ENCODE results near the gene EZR. TPM values are rescaled to one million over a fixed set of nuclear protein-coding genes. Genes with fewer than 3 reads are reported as not detected.
A peak's percentile ranks its signal among the peaks of the same experiment; 100 is the strongest.

EZR gene
- total RNA-seq, 2 donors from 2014 or later = 187 to 207 TPM

- DNase-seq (ENCODE audit: low spot score in 2 of 2) (no peak), ATAC-seq (no peak)
- H3K27ac Mint-ChIP-seq = peak overlapping the region in 1 of 2 donors; percentile 9
- H3K36me3 Mint-ChIP-seq = peaks cover under 1 to 19% of the 10 kb centered on the region in 2 donors
- no peaks in the 10 kb centered on the region for H3K9me3 Mint-ChIP-seq
Measured at GRCh38 chr6:158753811-158754210, 65.4 kb downstream of the EZR start.

- Mint-ChIP-seq H3K27ac (no peak overlapping the region), H3K9me3 (no peaks in the 10 kb centered on the region), H3K36me3 (peaks cover 8 to 19% of the 10 kb centered on the region in 2 donors)
- ATAC-seq = peak; percentile 4 to 24
- DNase-seq (ENCODE audit: low spot score in 2 of 2) = no peak
Measured at GRCh38 chr6:158752613-158753012, 66.6 kb downstream of the EZR start.

- H3K36me3 Mint-ChIP-seq = peaks cover 8 to 19% of the 10 kb centered on the region in 2 donors
- no peak for DNase-seq (ENCODE audit: low spot score in 2 of 2)
- peak overlapping the region in 1 of 2 donors; percentile 72 for H3K27ac Mint-ChIP-seq
- ATAC-seq = no peak
- no peaks in the 10 kb centered on the region for H3K9me3 Mint-ChIP-seq
Measured at GRCh38 chr6:158751921-158752320, 67.2 kb downstream of the EZR start.

- ATAC-seq (peak in 1 of 2 donors; percentile 6), DNase-seq (ENCODE audit: low spot score in 2 of 2) (no peak)
- Mint-ChIP-seq H3K36me3 (peaks cover 8 to 19% of the 10 kb centered on the region in 2 donors), H3K9me3 (no peaks in the 10 kb centered on the region), H3K27ac (peak overlapping the region in 1 of 2 donors; percentile 36)
Measured at GRCh38 chr6:158751224-158751623, 67.9 kb downstream of the EZR start.

- H3K9me3 Mint-ChIP-seq = no peaks in the 10 kb centered on the region
- H3K27ac Mint-ChIP-seq = peak overlapping the region in 1 of 2 donors; percentile 66
- ATAC-seq (no peak), DNase-seq (ENCODE audit: low spot score in 2 of 2) (no peak)
- H3K36me3 Mint-ChIP-seq = peaks cover 23 to 33% of the 10 kb centered on the region in 2 donors
Measured at GRCh38 chr6:158744986-158745430, 74.2 kb downstream of the EZR start.

GRCh38 chr6:158743033-158743651 lies 76.0 kb downstream of the EZR start:
- Mint-ChIP-seq H3K9me3 (peaks cover 4 to 12% of the 10 kb centered on the region in 2 donors), H3K36me3 (peaks cover 34 to 44% of the 10 kb centered on the region in 2 donors), H3K27ac (peak overlapping the region in 1 of 2 donors; percentile 77)
- ATAC-seq (no peak), DNase-seq (ENCODE audit: low spot score in 2 of 2) (no peak)

DNA sequence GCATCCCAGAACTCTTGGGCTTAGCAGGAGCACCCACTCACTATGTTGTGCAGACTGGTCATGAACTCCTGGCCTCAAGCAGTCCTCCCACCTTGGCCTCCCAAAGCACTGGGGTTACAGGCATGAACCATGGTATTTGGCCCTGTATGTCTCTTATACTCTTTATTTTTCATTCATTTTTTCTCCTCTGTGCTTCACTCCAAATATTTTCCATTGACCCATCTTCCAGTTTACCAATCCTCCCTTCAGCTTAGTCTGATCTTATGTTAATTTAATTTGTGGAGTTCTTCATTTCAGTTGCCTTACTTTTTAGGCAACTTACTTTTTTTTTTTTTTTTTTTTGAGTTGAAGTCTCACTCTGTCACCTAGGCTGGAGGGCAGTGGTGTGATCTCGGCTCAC lies 79.5 kb downstream of the EZR start:
- peaks cover 46 to 49% of the 10 kb centered on the region in 2 donors for H3K36me3 Mint-ChIP-seq
- no peak for ATAC-seq
- DNase-seq (ENCODE audit: low spot score in 2 of 2) = no peak
- H3K9me3 Mint-ChIP-seq = peaks cover 6 to 14% of the 10 kb centered on the region in 2 donors
- H3K27ac Mint-ChIP-seq = no peak overlapping the region

DNA sequence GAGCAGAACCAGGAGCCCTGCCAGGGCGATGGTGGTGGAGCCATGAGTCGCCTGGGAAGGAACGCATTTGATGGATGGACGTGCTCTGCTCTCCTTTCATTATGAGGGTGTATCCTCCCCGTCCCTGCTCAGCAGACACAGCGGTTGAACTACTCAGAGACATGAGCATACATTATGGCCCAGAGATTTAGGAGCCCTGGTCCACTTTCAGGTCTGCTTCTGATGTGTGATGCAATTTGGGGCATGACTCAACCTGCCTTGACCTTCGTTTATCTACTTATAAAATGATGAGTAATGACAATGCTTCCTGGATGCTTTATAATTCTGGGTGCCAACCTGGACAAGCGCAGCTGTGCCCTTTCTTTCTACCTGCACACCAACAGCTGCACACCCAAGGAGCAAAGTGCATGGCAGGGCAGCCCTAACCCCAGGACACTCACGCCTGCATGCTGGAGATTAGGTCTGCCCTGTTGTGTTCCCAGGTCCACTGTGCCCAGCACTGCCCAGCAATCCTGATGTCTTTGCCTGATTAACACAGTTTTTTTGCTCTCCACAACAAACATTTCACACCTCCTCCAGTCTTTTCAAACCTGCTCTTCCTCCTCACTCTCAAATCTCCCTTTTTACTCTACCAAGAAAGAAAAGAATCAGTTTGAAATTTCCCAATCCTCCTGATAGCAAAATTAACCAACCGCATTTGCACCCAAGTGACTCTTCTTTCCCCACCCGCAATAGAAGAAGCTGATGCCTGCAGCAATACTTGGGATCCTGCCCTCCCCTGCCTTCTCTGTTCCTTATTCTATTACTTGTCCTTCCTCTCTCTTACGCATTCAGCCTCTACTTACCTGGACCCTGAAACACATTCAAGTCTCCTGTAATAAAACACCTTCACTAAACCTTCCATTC lies 81.2 kb downstream of the EZR start:
- Mint-ChIP-seq H3K27ac (peak overlapping the region; percentile 31), H3K9me3 (peaks cover 6 to 14% of the 10 kb centered on the region in 2 donors), H3K36me3 (peaks cover 44 to 60% of the 10 kb centered on the region in 2 donors)
- DNase-seq (ENCODE audit: low spot score in 2 of 2) (no peak), ATAC-seq (peak; percentile 28 to 75)

GRCh38 chr6:158737082-158737709 lies 82.0 kb downstream of the EZR start:
- Mint-ChIP-seq H3K36me3 (peaks cover 46 to 68% of the 10 kb centered on the region in 2 donors), H3K27ac (no peak overlapping the region), H3K9me3 (peaks cover 10 to 14% of the 10 kb centered on the region in 2 donors)
- no peak for DNase-seq (ENCODE audit: low spot score in 2 of 2)
- ATAC-seq = no peak

- H3K36me3 Mint-ChIP-seq = peaks cover 54 to 76% of the 10 kb centered on the region in 2 donors
- DNase-seq (ENCODE audit: low spot score in 2 of 2) (no peak), ATAC-seq (no peak)
- H3K9me3 Mint-ChIP-seq = peaks cover 13 to 14% of the 10 kb centered on the region in 2 donors
- peak overlapping the region in 1 of 2 donors; percentile 21 for H3K27ac Mint-ChIP-seq
Measured at GRCh38 chr6:158735009-158735408, 84.2 kb downstream of the EZR start.

DNA sequence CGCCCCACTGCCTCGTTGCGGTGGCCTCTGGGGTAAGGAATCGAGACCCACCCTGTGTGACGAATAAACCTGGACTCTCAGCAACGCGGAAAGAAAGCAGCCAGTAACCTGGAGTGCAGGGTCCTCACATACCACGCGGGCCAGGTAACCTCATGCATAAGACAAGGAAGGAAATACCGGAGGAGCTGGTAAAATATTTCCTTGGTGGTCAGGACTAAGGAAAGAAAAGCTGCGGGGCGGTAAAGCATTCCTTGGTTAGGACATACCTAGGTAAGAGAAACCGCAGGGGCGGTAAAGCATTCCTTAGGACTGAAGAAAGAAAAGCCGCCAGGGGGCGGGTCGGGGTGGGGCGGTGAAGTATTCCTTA lies 88.6 kb downstream of the EZR start:
- no peak for ATAC-seq
- DNase-seq (ENCODE audit: low spot score in 2 of 2) = no peak
- Mint-ChIP-seq H3K9me3 (peaks cover 0 to 7% of the 10 kb centered on the region in 2 donors), H3K27ac (no peak overlapping the region), H3K36me3 (peaks cover 52 to 63% of the 10 kb centered on the region in 2 donors)

DNA sequence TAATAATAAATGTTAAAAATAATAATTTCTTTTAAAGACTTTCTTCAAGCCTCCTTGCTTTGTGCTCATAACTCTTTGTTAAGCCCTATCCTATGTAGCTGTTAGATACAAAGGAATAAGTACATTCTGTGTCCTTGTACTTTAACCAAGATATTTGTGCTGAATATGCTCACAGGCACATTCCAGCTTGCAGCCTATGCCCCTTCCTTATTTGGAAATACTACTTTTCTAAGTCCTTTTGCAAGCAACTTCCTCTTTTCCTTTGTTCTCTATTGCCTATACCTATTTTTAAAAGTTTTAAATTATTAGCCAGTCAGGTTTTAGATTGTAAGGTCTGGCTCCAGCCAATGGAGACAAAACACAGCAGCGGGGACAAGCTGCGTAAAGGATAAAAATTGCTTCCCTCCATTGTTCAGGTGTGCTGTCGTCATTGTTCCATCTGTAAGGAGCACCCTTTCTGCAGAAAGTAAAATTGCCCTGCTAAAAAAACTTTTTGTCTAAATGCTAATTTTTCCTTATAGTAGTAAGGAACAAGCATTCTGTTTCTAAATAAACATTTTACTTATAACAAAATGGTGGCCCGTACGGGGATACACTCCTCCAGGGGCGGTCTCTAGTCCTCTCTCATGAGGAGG lies 89.1 kb downstream of the EZR start:
- ATAC-seq = no peak
- H3K9me3 Mint-ChIP-seq = peaks cover 0 to 7% of the 10 kb centered on the region in 2 donors
- DNase-seq (ENCODE audit: low spot score in 2 of 2) = no peak
- H3K36me3 Mint-ChIP-seq = peaks cover 55 to 66% of the 10 kb centered on the region in 2 donors
- no peak overlapping the region for H3K27ac Mint-ChIP-seq

DNA sequence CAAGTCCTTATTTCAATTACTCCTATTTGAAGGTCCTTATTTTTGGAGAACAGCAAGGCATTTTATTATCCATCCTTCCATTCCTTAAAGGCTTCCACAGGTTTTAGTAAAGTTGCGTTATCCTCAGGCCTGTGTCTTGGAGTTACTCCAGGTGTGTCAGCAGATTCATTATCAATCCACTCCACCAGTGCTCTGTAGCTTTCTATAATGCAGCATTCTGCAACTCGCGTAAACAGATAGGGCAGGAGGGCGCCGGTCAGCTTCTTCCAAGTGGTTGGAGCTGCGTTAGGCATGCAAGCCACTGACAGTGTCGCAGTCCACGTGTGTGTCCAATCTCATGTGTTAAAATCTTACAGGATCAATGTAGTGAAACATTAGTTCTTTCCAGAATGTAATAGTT lies 93.5 kb downstream of the EZR start:
- DNase-seq (ENCODE audit: low spot score in 2 of 2) = no peak
- peaks cover 44% of the 10 kb centered on the region in 2 donors for H3K36me3 Mint-ChIP-seq
- no peak overlapping the region for H3K27ac Mint-ChIP-seq
- ATAC-seq = no peak
- H3K9me3 Mint-ChIP-seq = no peaks in the 10 kb centered on the region

GRCh38 chr6:158722176-158722729 lies 96.9 kb downstream of the EZR start:
- Mint-ChIP-seq H3K27ac (no peak overlapping the region), H3K9me3 (no peaks in the 10 kb centered on the region), H3K36me3 (peaks cover 44 to 52% of the 10 kb centered on the region in 2 donors)
- no peak for ATAC-seq
- DNase-seq (ENCODE audit: low spot score in 2 of 2) = no peak

- no peaks in the 10 kb centered on the region for H3K9me3 Mint-ChIP-seq
- H3K27ac Mint-ChIP-seq = no peak overlapping the region
- DNase-seq (ENCODE audit: low spot score in 2 of 2) (no peak), ATAC-seq (no peak)
- H3K36me3 Mint-ChIP-seq = peaks cover 35 to 56% of the 10 kb centered on the region in 2 donors
Measured at GRCh38 chr6:158718461-158719046, 100.6 kb downstream of the EZR start.
